Measurements from ENCODE around the gene ACBD3.
A peak's percentile ranks its signal among the peaks of the same experiment; 100 is the strongest.

The ACBD3 gene

GRCh38 chr1:226111883-226112261, 74.7 kb downstream of the ACBD3 start:
- DNase-seq (ENCODE audit: low read depth in 2 of 2), result no peak

GRCh38 chr1:226111098-226111882, 75.3 kb downstream of the ACBD3 start:
- no peak for DNase-seq (ENCODE audit: low read depth in 2 of 2)

- peak; percentile 28 to 35 for DNase-seq (ENCODE audit: low read depth in 2 of 2)
Observed at GRCh38 chr1:226110249-226111097, 76.1 kb downstream of the ACBD3 start.

GRCh38 chr1:226109829-226110248, 76.7 kb downstream of the ACBD3 start:
- DNase-seq (ENCODE audit: low read depth in 2 of 2), result peak; percentile 48 to 50

DNA sequence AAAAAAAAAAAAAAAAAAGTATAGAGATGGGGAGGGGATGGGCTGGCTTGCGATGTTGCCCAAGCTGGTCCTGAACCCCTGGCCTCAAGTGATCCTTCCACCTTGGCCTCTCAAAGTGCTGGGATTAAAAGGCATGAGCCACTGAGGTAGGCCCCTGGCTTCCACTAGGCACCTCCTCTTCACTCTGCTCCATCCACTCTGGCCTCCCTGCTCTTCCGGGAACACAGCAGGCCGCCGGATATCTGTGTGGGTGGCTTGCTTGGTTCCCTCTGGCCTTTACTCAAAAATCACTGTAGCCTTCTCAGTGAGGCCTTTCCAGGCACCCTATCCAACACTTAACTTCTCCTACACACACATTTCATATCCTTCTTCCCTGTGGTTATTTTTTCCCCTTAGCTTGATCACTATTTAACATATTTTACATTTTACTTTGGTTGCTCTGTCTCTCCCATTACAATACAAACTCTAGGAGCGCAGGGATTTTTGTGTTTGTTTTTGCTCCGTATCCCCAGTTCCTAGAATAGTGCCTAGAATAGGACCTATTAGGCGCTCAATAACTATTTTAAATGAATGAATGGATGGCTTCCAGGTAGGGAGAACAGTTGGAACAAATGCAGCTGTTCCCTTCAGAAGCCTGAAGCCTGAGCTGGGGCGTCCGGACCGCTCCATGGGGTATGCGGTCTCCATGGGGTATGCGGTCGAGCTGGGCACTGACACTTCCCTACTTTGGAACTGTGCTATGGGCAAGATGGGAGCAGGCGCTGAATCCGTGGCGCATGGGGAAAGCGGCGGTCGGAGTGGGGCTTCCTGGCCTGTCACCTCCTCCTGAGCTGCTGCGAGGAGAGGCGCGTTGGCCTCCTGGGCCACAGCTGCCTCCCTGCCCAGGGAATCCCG, 77.4 kb downstream of the ACBD3 start:
- no peak for DNase-seq (ENCODE audit: low read depth in 2 of 2)

GRCh38 chr1:226107471-226108460, 78.8 kb downstream of the ACBD3 start:
- DNase-seq (ENCODE audit: low read depth in 2 of 2), result no peak

DNA sequence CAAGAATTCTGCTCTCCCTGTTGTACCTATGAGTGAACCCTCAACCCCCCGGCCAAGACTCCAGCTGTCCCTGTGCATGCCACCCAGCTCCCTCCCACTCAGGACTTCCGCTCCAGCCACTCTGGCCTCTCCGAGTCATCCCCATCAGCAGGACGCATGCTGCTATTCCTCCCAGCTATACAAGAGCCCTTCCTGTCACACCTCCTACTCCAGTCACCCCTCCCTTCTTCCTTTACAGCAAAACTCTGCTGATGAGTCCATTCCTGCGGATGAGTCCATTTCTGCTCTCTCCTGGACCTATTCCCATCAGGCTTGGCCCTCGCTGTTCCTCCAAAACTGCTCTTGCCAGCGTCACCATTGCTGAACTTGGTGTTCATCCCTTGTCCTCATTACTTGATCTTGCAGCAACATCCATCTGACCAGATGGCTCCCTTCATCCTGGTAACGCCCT, 81.8 kb downstream of the ACBD3 start:
- DNase-seq (ENCODE audit: low read depth in 2 of 2), result no peak

DNA sequence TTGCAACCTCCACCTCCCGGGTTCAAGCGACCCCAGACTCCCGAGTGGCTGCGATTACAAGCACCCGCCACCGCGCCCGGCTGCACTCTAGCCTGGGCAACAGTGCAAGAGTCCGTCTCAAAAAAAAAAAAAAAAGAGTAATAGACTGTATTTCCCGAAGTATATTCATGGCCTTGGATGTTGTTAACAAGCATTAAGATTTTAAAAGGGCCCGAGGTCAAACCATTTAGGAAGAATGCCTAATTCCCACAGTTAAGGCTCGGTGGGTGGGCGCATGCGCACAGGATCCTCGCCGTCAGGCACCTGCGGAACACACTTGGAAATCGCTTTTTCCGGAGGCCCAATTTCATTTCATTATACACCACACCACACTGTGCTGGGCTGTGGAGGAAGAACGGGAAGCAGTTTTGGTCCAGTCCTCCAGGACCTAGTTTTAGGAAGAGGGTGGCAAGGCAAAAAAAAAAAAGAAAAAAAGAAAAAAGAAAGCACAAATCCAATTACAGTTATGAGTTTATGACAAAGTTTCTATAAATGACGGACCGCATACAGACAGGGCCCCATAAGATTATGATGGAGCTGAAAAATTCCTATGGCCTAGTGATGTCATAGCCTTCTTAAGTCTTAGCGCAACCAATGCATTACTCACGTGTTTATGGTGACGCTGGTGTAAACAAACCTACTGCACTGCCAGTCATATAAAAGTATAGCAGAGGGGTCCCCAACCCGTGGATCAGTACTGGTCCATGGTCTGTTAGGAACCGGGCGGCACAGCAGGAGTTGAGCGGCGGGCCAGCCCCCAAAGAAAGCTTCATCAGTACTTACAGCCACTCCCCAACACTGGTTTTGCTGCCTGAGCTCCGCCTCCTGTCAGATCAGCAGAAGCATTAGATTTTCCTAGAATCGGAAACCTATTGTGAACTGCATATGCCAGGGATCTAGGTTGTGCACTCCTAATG, 85.8 kb downstream of the ACBD3 start:
- DNase-seq (ENCODE audit: low read depth in 2 of 2), result no peak

GRCh38 chr1:226098870-226099835, 87.4 kb downstream of the ACBD3 start:
- DNase-seq (ENCODE audit: low read depth in 2 of 2), result no peak

DNA sequence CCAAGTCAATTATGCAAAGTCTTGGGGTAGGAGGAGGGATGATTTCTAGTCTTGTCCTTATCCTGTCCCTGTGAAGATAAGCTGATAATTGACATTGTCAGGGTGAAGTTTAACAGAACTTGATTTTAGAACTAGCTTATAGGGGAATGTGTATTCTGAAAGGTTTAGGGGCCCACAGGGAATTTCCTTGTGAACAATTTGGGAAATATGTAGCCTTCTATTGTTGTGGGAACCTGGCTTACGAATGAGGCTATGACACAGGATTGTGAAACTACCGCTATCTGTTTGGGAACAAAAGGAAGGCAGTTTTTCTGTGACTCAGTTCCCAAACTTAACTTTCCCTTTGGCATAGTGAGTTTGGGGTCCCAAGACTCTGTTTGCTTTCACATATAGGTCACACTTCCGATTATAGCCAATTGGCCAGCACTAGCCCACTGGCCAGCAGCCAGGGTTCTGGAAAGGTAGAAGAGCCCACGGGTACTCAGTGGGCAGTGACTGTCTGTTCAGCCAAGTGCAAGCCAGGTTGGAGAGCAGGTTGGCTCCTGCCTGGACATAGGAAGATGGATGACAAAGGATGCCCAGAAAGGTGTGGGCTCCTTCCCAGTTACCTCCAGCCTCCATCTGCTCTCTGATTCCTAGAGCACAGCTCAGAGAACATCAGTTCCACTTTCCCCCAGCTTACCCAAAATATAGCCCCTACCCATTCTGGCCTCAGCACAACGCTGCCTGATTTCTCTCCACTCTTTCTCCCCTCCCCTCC, 88.5 kb downstream of the ACBD3 start:
- no peak for DNase-seq (ENCODE audit: low read depth in 2 of 2)

DNA sequence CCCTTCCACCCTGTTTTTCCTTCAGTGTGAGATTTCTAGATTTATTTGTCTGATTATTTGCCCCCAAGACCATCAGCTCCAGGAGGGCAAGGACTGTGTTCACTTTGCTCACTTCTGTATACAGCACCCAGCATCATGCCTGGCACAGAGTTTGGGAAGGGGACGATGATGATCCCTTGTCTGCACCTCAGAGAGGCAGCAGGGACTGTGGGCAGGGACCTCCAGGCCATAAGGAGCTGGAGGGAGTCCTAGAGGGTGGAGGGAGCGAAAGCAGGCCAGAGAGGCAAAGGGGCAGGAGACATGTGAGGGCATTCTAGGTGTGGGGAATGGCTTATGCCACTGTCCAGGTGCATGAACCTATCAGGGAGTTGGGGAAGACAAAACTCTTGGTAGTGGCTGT, 91.3 kb downstream of the ACBD3 start:
- DNase-seq (ENCODE audit: low read depth in 2 of 2), result no peak

Measured in stimulated activated CD8-positive, alpha-beta memory T cell treated with anti-CD3 and anti-CD28 coated beads, Interleukin-2, amount 100 ng/mL, for 1 hour (primary cell).